HepG2 (cell line): ENCODE data around the gene CHADL.

ENCODE experiments used
- BHLHE40 ChIP-seq: IDR thresholded peaks from 2 replicates; pipeline ENCODE4 v1.6.1; 2011; ENCODE audit warnings: low read length, improper control_type of control experiment
- CTCF ChIP-seq: sonication (generic); formaldehyde crosslinking; IDR thresholded peaks from 2 replicates; pipeline ENCODE4 v1.5.0; 2020; ENCODE audit warnings: mild to moderate bottlenecking, missing genetic modification reagents, moderate library complexity
- EP300 ChIP-seq, 3 experiments: sonication (generic) in 1 of 3; formaldehyde crosslinking in 1 of 3; IDR thresholded peaks; 2 replicates each; pipeline versions ENCODE4 v1.5.1 to v1.6.1; 2011 to 2020; ENCODE audit warnings: low read depth in 2 of 3, low read length in 2 of 3, borderline replicate concordance in 1 of 3, improper control_type of control experiment in 1 of 3, mild to moderate bottlenecking in 1 of 3, missing genetic modification reagents in 1 of 3, moderate library complexity in 1 of 3
- GFI1 ChIP-seq: sonication (generic); formaldehyde crosslinking; IDR thresholded peaks from 2 replicates; pipeline ENCODE4 v1.5.0; 2020; ENCODE audit warnings: missing genetic modification reagents, mild to moderate bottlenecking, borderline replicate concordance
- KDM1A ChIP-seq: IDR thresholded peaks from 2 replicates; pipeline ENCODE4 v1.6.1; 2016; ENCODE audit warnings: missing compliant biosample characterization
- MAFK ChIP-seq, 2 experiments: IDR thresholded peaks in 1 of 2; conservative IDR thresholded peaks in 1 of 2; 2 replicates each; pipeline ENCODE4 v1.6.1; 2011; ENCODE audit warnings: improper control_type of control experiment in 2 of 2, low read length in 2 of 2
- MLLT10 ChIP-seq: sonication (generic); formaldehyde crosslinking; IDR thresholded peaks from 2 replicates; pipeline ENCODE4 v1.4.0; 2020; ENCODE audit warnings: missing genetic modification reagents
- NR1H2 ChIP-seq: sonication (generic); formaldehyde crosslinking; IDR thresholded peaks from 2 replicates; pipeline ENCODE4 v1.8.1; 2022; ENCODE audit warnings: low read depth, missing genetic modification reagents, borderline replicate concordance
- RBM39 ChIP-seq: fragments of 200-400 bp; formaldehyde crosslinking; IDR thresholded peaks from one replicate; pipeline ENCODE4 v1.6.1; 2018; ENCODE audit warnings: antibody characterized with exemption, mild to moderate bottlenecking, low read depth, low read length; ENCODE audit not compliant: poor library complexity, severe bottlenecking
- ZBTB7B ChIP-seq: sonication (generic); formaldehyde crosslinking; IDR thresholded peaks from 2 replicates; pipeline ENCODE4 v1.4.0; 2020; ENCODE audit warnings: missing genetic modification reagents
- ZNF136 ChIP-seq: sonication (generic); formaldehyde crosslinking; IDR thresholded peaks from 2 replicates; pipeline ENCODE4 v1.8.1; 2022; ENCODE audit warnings: low read depth, mild to moderate bottlenecking, moderate library complexity, missing genetic modification reagents
- ZNF788 ChIP-seq: sonication (generic); formaldehyde crosslinking; IDR thresholded peaks from 2 replicates; pipeline ENCODE4 v1.5.0; 2020; ENCODE audit warnings: mild to moderate bottlenecking, missing genetic modification reagents, borderline replicate concordance

- TF ChIP-seq EP300 (IDR thresholded peaks at IDR 0.05; ENCODE audit: low read depth in 2 of 2, low read length in 2 of 2): no peak
- no peak for TF ChIP-seq EP300 (CRISPR knock-in tag; IDR thresholded peaks at IDR 0.05; ENCODE audit: borderline replicate concordance)
- no peak for TF ChIP-seq MAFK (conservative IDR thresholded peaks at IDR 0.05 in 1 of 2, IDR thresholded peaks at IDR 0.05 in 1 of 2; ENCODE audit: low read length in 2 of 2)
- no peak for TF ChIP-seq BHLHE40
- TF ChIP-seq MLLT10 (CRISPR knock-in tag): no peak
- no peak for TF ChIP-seq CTCF (CRISPR knock-in tag)
- no peak for TF ChIP-seq KDM1A
- no peak for TF ChIP-seq ZNF788
- TF ChIP-seq NR1H2: no peak
- no peak for TF ChIP-seq ZBTB7B (CRISPR knock-in tag)
- TF ChIP-seq ZNF136 (CRISPR knock-in tag): no peak
- no peak for TF ChIP-seq RBM39
- no peak for TF ChIP-seq GFI1 (CRISPR knock-in tag)
Observed at GRCh38 chr22:41203118-41203517, 37.6 kb downstream of the CHADL start.
